Endodermal cell (in vitro differentiated cells): ENCODE data around the gene ANKH. TPM values are rescaled to one million over a fixed set of nuclear protein-coding genes. Genes with fewer than 3 reads are reported as not detected.

ENCODE experiments used
- DNase-seq: peaks from one replicate; pipeline ENCODE4 v3.0.0-alpha.2; 2017
- H3K27ac ChIP-seq: 2 replicates; pipeline ENCODE4 v1.5.1; 2013; ENCODE audit warnings: mild to moderate bottlenecking, low read depth, low read length, moderate library complexity
- H3K27me3 ChIP-seq: 2 replicates; pipeline ENCODE4 v1.6.1; 2013; ENCODE audit warnings: mild to moderate bottlenecking, low read length, moderate library complexity; ENCODE audit not compliant: insufficient read depth, control insufficient read depth, poor library complexity, severe bottlenecking
- H3K36me3 ChIP-seq: 2 replicates; pipeline ENCODE4 v1.7.0; 2013; ENCODE audit warnings: mild to moderate bottlenecking, low read length, moderate library complexity; ENCODE audit not compliant: control insufficient read depth, insufficient read depth
- H3K4me1 ChIP-seq: one replicate; pipeline ENCODE4 v1.7.0; 2013; ENCODE audit warnings: low read length; ENCODE audit not compliant: control insufficient read depth, insufficient read depth
- H3K4me3 ChIP-seq: 2 replicates; pipeline ENCODE4 v1.5.1; 2013; ENCODE audit warnings: mild to moderate bottlenecking, low read length, moderate library complexity
- H3K9ac ChIP-seq: 2 replicates; pipeline ENCODE4 v1.6.1; 2013; ENCODE audit warnings: mild to moderate bottlenecking, low read length, moderate library complexity; ENCODE audit not compliant: poor library complexity, severe bottlenecking; ENCODE audit errors: extremely low read depth
- H3K9me3 ChIP-seq: 2 replicates; pipeline ENCODE4 v1.6.1; 2013; ENCODE audit warnings: mild to moderate bottlenecking, low read length, moderate library complexity; ENCODE audit not compliant: control insufficient read depth
- H3K27ac Mint-ChIP-seq: 2 replicates; pipeline ENCODE4 v1.8.0; 2020; ENCODE audit warnings: mixed read lengths
- H3K27me3 Mint-ChIP-seq: 2 replicates; pipeline ENCODE4 v1.8.0; 2021; ENCODE audit warnings: mild to moderate bottlenecking, mixed read lengths; ENCODE audit not compliant: insufficient read depth
- H3K36me3 Mint-ChIP-seq: 2 replicates; pipeline ENCODE4 v1.8.0; 2020; ENCODE audit warnings: low read depth, mixed read lengths
- H3K4me1 Mint-ChIP-seq: 2 replicates; pipeline ENCODE4 v1.8.0; 2020; ENCODE audit warnings: mixed read lengths
- H3K4me3 Mint-ChIP-seq: 2 replicates; pipeline ENCODE4 v1.8.0; 2020; ENCODE audit warnings: mild to moderate bottlenecking, moderate library complexity, mixed read lengths
- H3K9me3 Mint-ChIP-seq: 2 replicates; pipeline ENCODE4 v1.8.0; 2020; ENCODE audit warnings: mild to moderate bottlenecking, mixed read lengths
- WGBS, 2 experiments: methylation state at CpG; one replicate each; pipeline versions ENCODE4 v1.1.5 to v1.1.7; 2013; ENCODE audit warnings: missing lambda C conversion rate in 2 of 2, mixed read lengths in 1 of 2; ENCODE audit not compliant: insufficient coverage in 1 of 2, insufficient read length in 1 of 2; 5-methylcytosine and 5-hydroxymethylcytosine counted together
- total RNA-seq, 2 donors: library from RNA; stranded (reverse); fragmentation: NEBNext Ultra II Directional in 1 of 2; extraction: Animal tissue kit (Norgen Biotek cat#: 25700) in 1 of 2; gene quantifications; 2 replicates in 1 of 2; 3 replicates in 1 of 2; pipeline ENCODE4 v1.2.1, GENCODE V29; 2021
- TF ChIP-seq, protein P1 (sequence below): fragments of 200-600 bp; sonication (generic); conservative IDR thresholded peaks from 2 replicates; pipeline ENCODE4 v1.5.0; 2021; ENCODE audit warnings: antibody characterized with exemption, mild to moderate bottlenecking

Gene ANKH
- total RNA-seq, 2 donors from 2014 or later = 26.5 to 43.4 TPM

DNA sequence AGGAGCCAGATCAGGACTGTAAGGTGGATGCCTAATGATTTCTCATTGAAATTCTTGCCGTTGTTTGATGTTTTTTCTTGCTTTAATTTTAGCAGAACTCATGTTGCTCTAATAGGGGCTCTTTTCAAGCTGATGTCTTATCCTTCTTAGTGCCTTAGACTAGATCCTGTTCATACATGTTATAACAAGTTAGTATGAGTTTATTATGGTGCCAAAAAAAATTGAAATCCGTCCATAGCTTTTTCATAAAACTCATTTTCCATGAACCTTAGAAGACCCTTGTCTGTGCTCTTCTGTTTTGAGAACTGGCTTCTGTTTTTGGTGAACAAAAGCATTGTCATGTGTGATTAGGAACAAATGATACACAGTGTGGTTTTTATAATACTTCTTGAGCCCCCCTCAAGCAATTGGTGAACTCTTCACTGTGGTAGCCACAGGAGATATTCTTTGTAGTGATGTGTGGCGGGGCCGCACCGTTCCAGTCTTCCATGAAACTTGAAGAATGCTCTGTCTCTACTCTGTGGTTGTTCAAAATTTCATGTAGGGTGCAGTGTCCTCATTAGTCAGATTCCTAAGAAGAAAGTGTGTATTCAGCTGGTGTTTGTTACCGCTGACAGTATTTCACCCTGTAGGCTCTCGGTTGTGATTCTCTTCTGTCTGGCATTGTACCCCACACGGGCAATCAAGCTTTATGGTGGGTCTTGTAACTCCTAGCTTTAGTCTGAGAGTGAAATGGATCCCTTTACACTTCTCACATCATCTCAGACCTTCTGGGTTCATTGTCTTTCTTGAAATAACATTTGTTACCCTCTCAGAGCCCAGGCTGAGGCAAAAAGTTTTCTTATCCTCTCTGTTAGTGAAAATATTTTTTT, 196.4 kb downstream of the ANKH start:
- peaks cover 15% of the 10 kb centered on the region for H3K36me3 Mint-ChIP-seq
- 92 to 94% methylated on average over 7 to 8 of the region's 8 CpGs for WGBS, 2 experiments
- peaks cover 16% of the 10 kb centered on the region for H3K4me1 ChIP-seq
- H3K9ac ChIP-seq = no peak overlapping the region
- peaks cover 43% of the 10 kb centered on the region for H3K4me1 Mint-ChIP-seq
- no peak overlapping the region for H3K4me3 Mint-ChIP-seq
- H3K36me3 ChIP-seq = peaks cover 27% of the 10 kb centered on the region
- no peak overlapping the region for H3K4me3 ChIP-seq
- H3K9me3 ChIP-seq = no peaks in the 10 kb centered on the region
- no peaks in the 10 kb centered on the region for H3K27me3 Mint-ChIP-seq
- no peak overlapping the region for H3K27ac Mint-ChIP-seq
- no peak for DNase-seq
- TF ChIP-seq, protein P1, sequence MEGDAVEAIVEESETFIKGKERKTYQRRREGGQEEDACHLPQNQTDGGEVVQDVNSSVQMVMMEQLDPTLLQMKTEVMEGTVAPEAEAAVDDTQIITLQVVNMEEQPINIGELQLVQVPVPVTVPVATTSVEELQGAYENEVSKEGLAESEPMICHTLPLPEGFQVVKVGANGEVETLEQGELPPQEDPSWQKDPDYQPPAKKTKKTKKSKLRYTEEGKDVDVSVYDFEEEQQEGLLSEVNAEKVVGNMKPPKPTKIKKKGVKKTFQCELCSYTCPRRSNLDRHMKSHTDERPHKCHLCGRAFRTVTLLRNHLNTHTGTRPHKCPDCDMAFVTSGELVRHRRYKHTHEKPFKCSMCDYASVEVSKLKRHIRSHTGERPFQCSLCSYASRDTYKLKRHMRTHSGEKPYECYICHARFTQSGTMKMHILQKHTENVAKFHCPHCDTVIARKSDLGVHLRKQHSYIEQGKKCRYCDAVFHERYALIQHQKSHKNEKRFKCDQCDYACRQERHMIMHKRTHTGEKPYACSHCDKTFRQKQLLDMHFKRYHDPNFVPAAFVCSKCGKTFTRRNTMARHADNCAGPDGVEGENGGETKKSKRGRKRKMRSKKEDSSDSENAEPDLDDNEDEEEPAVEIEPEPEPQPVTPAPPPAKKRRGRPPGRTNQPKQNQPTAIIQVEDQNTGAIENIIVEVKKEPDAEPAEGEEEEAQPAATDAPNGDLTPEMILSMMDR = no peak
- no peaks in the 10 kb centered on the region for H3K27me3 ChIP-seq
- H3K9me3 Mint-ChIP-seq = no peaks in the 10 kb centered on the region
- no peak overlapping the region for H3K27ac ChIP-seq

DNA sequence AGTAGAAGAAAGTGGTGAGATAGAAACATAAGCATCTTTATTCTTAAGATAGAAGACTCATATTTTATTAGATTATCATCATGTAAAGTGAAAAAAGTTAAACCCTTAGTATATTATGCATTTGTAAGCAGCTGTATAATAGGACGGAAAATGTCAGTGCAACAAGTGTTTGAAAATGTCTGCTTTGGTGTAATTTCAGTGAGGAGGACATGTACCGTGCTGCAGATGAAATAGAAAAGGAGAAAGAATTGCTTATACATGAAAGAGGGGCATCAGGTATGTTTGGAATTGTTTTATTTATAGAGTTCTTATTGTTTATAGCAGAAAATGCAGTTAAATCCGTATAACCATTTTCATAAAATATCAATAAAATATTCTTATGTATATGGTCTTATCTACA, 198.1 kb downstream of the ANKH start:
- no peaks in the 10 kb centered on the region for H3K27me3 ChIP-seq
- no peak for DNase-seq
- no peaks in the 10 kb centered on the region for H3K9me3 ChIP-seq
- Mint-ChIP-seq H3K4me3 (no peak overlapping the region), H3K36me3 (peaks cover 12% of the 10 kb centered on the region), H3K27me3 (no peaks in the 10 kb centered on the region), H3K9me3 (no peaks in the 10 kb centered on the region), H3K27ac (no peak overlapping the region), H3K4me1 (peaks cover 46% of the 10 kb centered on the region)
- H3K4me3 ChIP-seq = no peak overlapping the region
- TF ChIP-seq, protein P1 = no peak
- H3K27ac ChIP-seq = no peak overlapping the region
- H3K36me3 ChIP-seq = peaks cover 9% of the 10 kb centered on the region
- H3K9ac ChIP-seq = no peak overlapping the region
- peaks cover 16% of the 10 kb centered on the region for H3K4me1 ChIP-seq
- WGBS, 2 experiments = 92 to 95% methylated on average over 2 of the region's 3 CpGs

DNA sequence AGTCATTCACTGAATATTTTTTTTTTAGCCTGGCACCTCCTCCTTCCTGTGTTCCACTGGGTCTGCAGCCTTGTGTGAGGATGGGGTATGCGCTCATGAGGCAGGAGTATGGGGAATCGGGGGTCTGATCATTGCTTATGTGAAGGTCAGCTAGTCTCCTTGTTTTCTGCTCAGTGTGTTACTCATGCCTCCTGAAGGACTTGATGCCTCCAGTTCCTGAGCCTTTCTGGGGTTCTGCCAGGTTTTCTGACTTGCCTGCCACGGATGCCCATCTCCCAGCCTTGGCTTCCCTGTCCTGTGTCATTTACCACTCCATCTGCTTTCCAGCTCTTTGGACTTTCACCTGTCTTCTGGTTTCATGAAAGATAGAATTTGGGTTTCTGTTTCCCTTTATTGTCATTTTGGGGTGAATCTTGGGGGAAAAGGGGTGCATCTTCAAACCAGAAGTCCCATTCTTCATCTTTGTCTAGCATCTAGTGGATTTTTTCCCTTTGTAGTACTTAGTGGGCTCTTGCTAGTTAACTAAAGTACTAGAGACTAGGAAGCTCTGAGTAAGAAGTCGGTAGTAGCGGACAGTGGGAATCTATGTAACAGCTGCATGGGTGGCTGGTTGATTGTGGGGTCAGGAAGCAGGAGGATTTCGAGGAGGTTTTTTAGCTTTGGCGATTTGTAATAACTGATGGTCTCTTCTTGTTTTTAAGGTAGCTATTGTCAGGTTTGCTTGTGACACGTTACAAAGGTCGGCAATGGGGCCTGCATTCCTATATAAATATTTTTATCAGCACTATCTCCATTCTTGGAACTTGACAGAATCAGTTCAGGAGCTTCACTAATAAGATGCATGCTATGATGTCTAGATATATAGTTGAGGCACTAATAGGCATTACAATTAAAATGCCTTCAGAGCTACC, 198.8 kb downstream of the ANKH start:
- H3K4me1 ChIP-seq = peaks cover 16% of the 10 kb centered on the region
- H3K9me3 ChIP-seq = no peaks in the 10 kb centered on the region
- Mint-ChIP-seq H3K36me3 (peaks cover 10% of the 10 kb centered on the region), H3K4me3 (no peak overlapping the region), H3K27me3 (no peaks in the 10 kb centered on the region), H3K27ac (no peak overlapping the region), H3K4me1 (peaks cover 53% of the 10 kb centered on the region), H3K9me3 (no peaks in the 10 kb centered on the region)
- DNase-seq = no peak
- WGBS, 2 experiments = 95 to 97% methylated on average over 5 to 9 of the region's 9 CpGs
- peaks cover 6% of the 10 kb centered on the region for H3K36me3 ChIP-seq
- H3K27me3 ChIP-seq = no peaks in the 10 kb centered on the region
- TF ChIP-seq, protein P1 = no peak
- no peak overlapping the region for H3K4me3 ChIP-seq
- no peak overlapping the region for H3K9ac ChIP-seq
- no peak overlapping the region for H3K27ac ChIP-seq
